ENCODE data around the gene PLA2G12A.
A peak's percentile ranks its signal among the peaks of the same experiment; 100 is the strongest.

The PLA2G12A gene

GRCh38 chr4:109738104-109738872, 8.4 kb upstream of the PLA2G12A start:
- Mint-ChIP-seq H3K4me3 (no peak overlapping the region), H3K9me3 (no peaks in the 10 kb centered on the region), H3K27ac (no peak overlapping the region), H3K4me1 (no peaks in the 10 kb centered on the region), H3K36me3 (no peaks in the 10 kb centered on the region)
- DNase-seq (ENCODE audit: low spot score in 2 of 2) (no peak), ATAC-seq (no peak)

- DNase-seq (ENCODE audit: low spot score in 2 of 2) = peak in 1 of 2 donors; percentile 38
- ATAC-seq = no peak
- H3K4me1 Mint-ChIP-seq = no peaks in the 10 kb centered on the region
- no peak overlapping the region for H3K27ac Mint-ChIP-seq
- H3K36me3 Mint-ChIP-seq = no peaks in the 10 kb centered on the region
- H3K4me3 Mint-ChIP-seq = no peak overlapping the region
- H3K9me3 Mint-ChIP-seq = no peaks in the 10 kb centered on the region
Observed at GRCh38 chr4:109735566-109736365, 5.9 kb upstream of the PLA2G12A start.

GRCh38 chr4:109733728-109734127, 3.9 kb upstream of the PLA2G12A start:
- DNase-seq (ENCODE audit: low spot score in 2 of 2) = no peak
- H3K9me3 Mint-ChIP-seq = no peaks in the 10 kb centered on the region
- no peaks in the 10 kb centered on the region for H3K4me1 Mint-ChIP-seq
- H3K4me3 Mint-ChIP-seq = no peak overlapping the region
- ATAC-seq = no peak
- no peaks in the 10 kb centered on the region for H3K36me3 Mint-ChIP-seq
- no peak overlapping the region for H3K27ac Mint-ChIP-seq

- peak overlapping the region; percentile 33 for H3K27ac Mint-ChIP-seq
Observed at GRCh38 chr4:109730619-109731545, 1.0 kb upstream of the PLA2G12A start.

GRCh38 chr4:109729117-109729717, 653 bp downstream of the PLA2G12A start:
- peaks cover 5% of the 10 kb centered on the region for H3K4me1 Mint-ChIP-seq
- ATAC-seq = no peak
- no peak overlapping the region for H3K27ac Mint-ChIP-seq
- H3K36me3 Mint-ChIP-seq = no peaks in the 10 kb centered on the region
- DNase-seq (ENCODE audit: low spot score in 2 of 2) = no peak
- no peaks in the 10 kb centered on the region for H3K9me3 Mint-ChIP-seq
- H3K4me3 Mint-ChIP-seq = peak overlapping the region; percentile 75

More at GRCh38 chr4:109730619-109731545, 1.0 kb upstream of the PLA2G12A start:
- DNase-seq (ENCODE audit: low spot score in 2 of 2) (no peak), ATAC-seq (no peak)
- Mint-ChIP-seq H3K4me1 (peaks cover 5% of the 10 kb centered on the region), H3K36me3 (no peaks in the 10 kb centered on the region), H3K9me3 (no peaks in the 10 kb centered on the region), H3K4me3 (peak overlapping the region; percentile 75)

- Mint-ChIP-seq H3K27ac (no peak overlapping the region), H3K4me3 (peak overlapping the region; percentile 75), H3K4me1 (peaks cover 5% of the 10 kb centered on the region), H3K9me3 (no peaks in the 10 kb centered on the region), H3K36me3 (no peaks in the 10 kb centered on the region)
- no peak for DNase-seq (ENCODE audit: low spot score in 2 of 2)
- no peak for ATAC-seq
Observed at GRCh38 chr4:109728385-109728784, 1.5 kb downstream of the PLA2G12A start.

- no peaks in the 10 kb centered on the region for H3K36me3 Mint-ChIP-seq
- H3K4me1 Mint-ChIP-seq = peaks cover 9% of the 10 kb centered on the region
- H3K9me3 Mint-ChIP-seq = no peaks in the 10 kb centered on the region
- DNase-seq (ENCODE audit: low spot score in 2 of 2) (no peak), ATAC-seq (no peak)
- no peak overlapping the region for H3K27ac Mint-ChIP-seq
- no peak overlapping the region for H3K4me3 Mint-ChIP-seq
Observed at GRCh38 chr4:109723110-109723509, 6.8 kb downstream of the PLA2G12A start.

- H3K9me3 Mint-ChIP-seq = no peaks in the 10 kb centered on the region
- DNase-seq (ENCODE audit: low spot score in 2 of 2) = no peak
Observed at GRCh38 chr4:109722357-109722756, 7.5 kb downstream of the PLA2G12A start.

GRCh38 chr4:109721033-109721432, 8.8 kb downstream of the PLA2G12A start:
- Mint-ChIP-seq H3K27ac (no peak overlapping the region), H3K4me1 (peaks cover 5% of the 10 kb centered on the region), H3K9me3 (no peaks in the 10 kb centered on the region), H3K4me3 (no peak overlapping the region), H3K36me3 (peaks cover 12% of the 10 kb centered on the region)
- no peak for ATAC-seq
- DNase-seq (ENCODE audit: low spot score in 2 of 2) = no peak

More at GRCh38 chr4:109722357-109722756, 7.5 kb downstream of the PLA2G12A start:
- no peak overlapping the region for H3K27ac Mint-ChIP-seq
- peaks cover under 1% of the 10 kb centered on the region for H3K36me3 Mint-ChIP-seq
- no peak overlapping the region for H3K4me3 Mint-ChIP-seq
- peaks cover 5% of the 10 kb centered on the region for H3K4me1 Mint-ChIP-seq
- ATAC-seq = no peak

- H3K27ac Mint-ChIP-seq = no peak overlapping the region
- DNase-seq (ENCODE audit: low spot score in 2 of 2) = no peak
Observed at GRCh38 chr4:109719604-109720003, 10.3 kb downstream of the PLA2G12A start.

GRCh38 chr4:109718759-109719158, 11.1 kb downstream of the PLA2G12A start:
- Mint-ChIP-seq H3K27ac (no peak overlapping the region), H3K36me3 (peaks cover 26% of the 10 kb centered on the region), H3K4me3 (no peak overlapping the region), H3K9me3 (no peaks in the 10 kb centered on the region), H3K4me1 (peaks cover 5% of the 10 kb centered on the region)
- no peak for DNase-seq (ENCODE audit: low spot score in 2 of 2)
- ATAC-seq = no peak

More at GRCh38 chr4:109719604-109720003, 10.3 kb downstream of the PLA2G12A start:
- H3K4me3 Mint-ChIP-seq = no peak overlapping the region
- no peak for ATAC-seq
- H3K4me1 Mint-ChIP-seq = peaks cover 5% of the 10 kb centered on the region
- H3K36me3 Mint-ChIP-seq = peaks cover 17% of the 10 kb centered on the region
- H3K9me3 Mint-ChIP-seq = no peaks in the 10 kb centered on the region

GRCh38 chr4:109713500-109713899, 16.4 kb downstream of the PLA2G12A start:
- no peaks in the 10 kb centered on the region for H3K4me1 Mint-ChIP-seq
- ATAC-seq (no peak), DNase-seq (ENCODE audit: low spot score in 2 of 2) (no peak)
- no peak overlapping the region for H3K4me3 Mint-ChIP-seq
- no peaks in the 10 kb centered on the region for H3K9me3 Mint-ChIP-seq
- H3K27ac Mint-ChIP-seq = no peak overlapping the region
- peaks cover 34% of the 10 kb centered on the region for H3K36me3 Mint-ChIP-seq

GRCh38 chr4:109708990-109709389, 20.9 kb downstream of the PLA2G12A start:
- Mint-ChIP-seq H3K9me3 (no peaks in the 10 kb centered on the region), H3K36me3 (peaks cover 11% of the 10 kb centered on the region)
- ATAC-seq = no peak

GRCh38 chr4:109708435-109708834, 21.4 kb downstream of the PLA2G12A start:
- DNase-seq (ENCODE audit: low spot score in 2 of 2) (no peak), ATAC-seq (no peak)
- Mint-ChIP-seq H3K4me3 (no peak overlapping the region), H3K36me3 (peaks cover 9% of the 10 kb centered on the region), H3K9me3 (no peaks in the 10 kb centered on the region), H3K27ac (no peak overlapping the region), H3K4me1 (no peaks in the 10 kb centered on the region)

More at GRCh38 chr4:109708990-109709389, 20.9 kb downstream of the PLA2G12A start:
- Mint-ChIP-seq H3K4me1 (no peaks in the 10 kb centered on the region), H3K4me3 (no peak overlapping the region), H3K27ac (no peak overlapping the region)
- no peak for DNase-seq (ENCODE audit: low spot score in 2 of 2)

All from stimulated activated effector memory CD8-positive, alpha-beta T cell treated with anti-CD3 and anti-CD28 coated beads, Interleukin-12 subunit alpha, Interleukin-12 subunit beta, amount 100 ng/mL, for 72 hours (primary cell).